GM12878 (cell line): ENCODE measurements around the gene NPDC1. TPM values are rescaled to one million over a fixed set of nuclear protein-coding genes. Genes with fewer than 3 reads are reported as not detected.

ENCODE experiments used
- ATAC-seq: fragments of 200-7000 bp; cut with Tn5 transposase; 3 replicates; pipeline ENCODE4 v1.9.1; 2020; ENCODE audit warnings: mild to moderate bottlenecking, moderate library complexity
- BruUV-seq: library from RNA; stranded (reverse); fragments of 400-500 nt; replicated peaks from 2 replicates; lab custom pipeline; 2021; lab: Mats Ljungman, UMichigan
- CTCF ChIA-PET: fragments of 300-600 bp; sonication (Branson Sonifier 250); formaldehyde crosslinking; extraction: SDS; loops from one replicate; lab custom pipeline; 2021; ENCODE audit warnings: inconsistent platforms; lab: Yijun Ruan, JAX
- POLR2A ChIA-PET: fragments of 350-600 bp; formaldehyde crosslinking; extraction: SDS; loops from one replicate; lab custom pipeline; 2021; ENCODE audit warnings: inconsistent platforms; lab: Charles Lee
- RAD21 ChIA-PET: fragments of 300-600 bp; sonication (Branson Sonifier 250); formaldehyde crosslinking; loops from one replicate; lab custom pipeline; 2023; ENCODE audit warnings: antibody characterized with exemption; ENCODE audit not compliant: unreplicated experiment; lab: Charles Lee
- SMC1A ChIA-PET: fragments of 300-600 bp; sonication (Branson Sonifier 250); formaldehyde crosslinking; loops from one replicate; lab custom pipeline; 2023; ENCODE audit not compliant: unreplicated experiment, uncharacterized antibody; lab: Charles Lee
- DNase-seq: peaks from one replicate; pipeline ENCODE4 v3.0.0-alpha.2; 2011; ENCODE audit warnings: low read depth, low spot score
- FAIRE-seq: peaks from 3 replicates; lab custom pipeline; 2011; peaks lifted over from hg19 to GRCh38; lab: Jason Lieb, UNC
- H2AFZ ChIP-seq: 2 replicates; pipeline ENCODE4 v1.6.0; 2011; ENCODE audit warnings: low read depth, low read length, control low read depth; ENCODE audit not compliant: control insufficient read depth
- H3K27ac ChIP-seq: 2 replicates; pipeline ENCODE4 v1.5.1; 2011; ENCODE audit warnings: control low read depth; ENCODE audit not compliant: control insufficient read depth, insufficient read depth
- H3K27me3 ChIP-seq, 2 experiments: replicated peaks in 1 of 2; 2 replicates each; pipeline versions ENCODE4 v1.6.0 to v1.6.1; 2011; ENCODE audit warnings: low read length in 1 of 2; ENCODE audit not compliant: control insufficient read depth in 2 of 2, insufficient read depth in 2 of 2
- H3K36me3 ChIP-seq, 2 experiments: 2 replicates each; pipeline ENCODE4 v1.5.1; 2011; ENCODE audit warnings: low read length in 1 of 2; ENCODE audit not compliant: control insufficient read depth in 2 of 2, insufficient read depth in 2 of 2
- H3K4me1 ChIP-seq: 2 replicates; pipeline ENCODE4 v1.6.1; 2011; ENCODE audit warnings: mild to moderate bottlenecking, low read length, moderate library complexity, mixed read lengths; ENCODE audit not compliant: control insufficient read depth, insufficient read depth
- H3K4me2 ChIP-seq: 2 replicates; pipeline ENCODE4 v1.6.0; 2011; ENCODE audit warnings: control low read depth; ENCODE audit not compliant: control insufficient read depth, insufficient read depth
- H3K4me3 ChIP-seq: fragments of 200-600 bp; sonication (generic); 2 replicates; pipeline ENCODE4 v1.5.1; 2016
- H3K79me2 ChIP-seq: 2 replicates; pipeline ENCODE4 v1.6.0; 2011; ENCODE audit warnings: low read length; ENCODE audit not compliant: control insufficient read depth, insufficient read depth
- H3K9ac ChIP-seq: 2 replicates; pipeline ENCODE4 v1.8.0; 2011; ENCODE audit warnings: low read length, control low read depth, mixed read lengths; ENCODE audit not compliant: control insufficient read depth, insufficient read depth
- H3K9me3 ChIP-seq: replicated peaks from 3 replicates; pipeline ENCODE4 v1.5.1; 2011; ENCODE audit warnings: mild to moderate bottlenecking, low read length; ENCODE audit not compliant: control insufficient read depth, insufficient read depth
- H4K20me1 ChIP-seq: 2 replicates; pipeline ENCODE4 v1.6.0; 2011; ENCODE audit not compliant: control insufficient read depth, insufficient read depth
- CBX5 ChIP-seq: sonication (generic); IDR thresholded peaks from 2 replicates; pipeline ENCODE4 v1.6.1; 2016; ENCODE audit warnings: low read depth, moderate library complexity, mild to moderate bottlenecking, inconsistent platforms
- CHD4 ChIP-seq: fragments of 200-600 bp; sonication (generic); IDR thresholded peaks from 2 replicates; pipeline ENCODE4 v1.6.1; 2016; ENCODE audit warnings: mild to moderate bottlenecking
- CREM ChIP-seq: IDR thresholded peaks from 2 replicates; pipeline ENCODE4 v1.6.1; 2014; ENCODE audit warnings: antibody characterized with exemption, low read depth
- HDAC6 ChIP-seq: fragments of 200-600 bp; sonication (generic); IDR thresholded peaks from one replicate; pipeline ENCODE4 v1.8.0; 2017; ENCODE audit warnings: antibody characterized with exemption; ENCODE audit not compliant: unreplicated experiment
- HDGF ChIP-seq: fragments of 450-650 bp; IDR thresholded peaks from 2 replicates; pipeline ENCODE4 v1.6.1; 2016; ENCODE audit warnings: antibody characterized with exemption
- KAT2A ChIP-seq: conservative IDR thresholded peaks from 2 replicates; pipeline ENCODE4 v1.6.1; 2011; ENCODE audit warnings: low read depth, low read length; ENCODE audit not compliant: control insufficient read depth
- NR2C1 ChIP-seq: fragments of 450-650 bp; IDR thresholded peaks from 2 replicates; pipeline ENCODE4 v1.6.1; 2017; ENCODE audit warnings: antibody characterized with exemption, mild to moderate bottlenecking, moderate library complexity
- RAD51 ChIP-seq: fragments of 450-650 bp; IDR thresholded peaks from 2 replicates; pipeline ENCODE4 v1.6.1; 2016; ENCODE audit warnings: moderate library complexity, mild to moderate bottlenecking, inconsistent platforms
- TARDBP ChIP-seq: IDR thresholded peaks from 2 replicates; pipeline ENCODE4 v1.6.1; 2016; ENCODE audit warnings: borderline replicate concordance
- WRNIP1 ChIP-seq: IDR thresholded peaks from 2 replicates; pipeline ENCODE4 v1.6.1; 2011; ENCODE audit warnings: low read depth, low read length, improper control_type of control experiment, borderline replicate concordance
- ZNF24 ChIP-seq: fragments of 450-650 bp; IDR thresholded peaks from 2 replicates; pipeline ENCODE4 v1.6.1; 2017; ENCODE audit warnings: antibody characterized with exemption, mild to moderate bottlenecking
- WGBS: methylation state at CpG from one replicate; pipeline ENCODE4 v1.1.6; 2016; ENCODE audit warnings: low lambda C conversion rate; ENCODE audit not compliant: insufficient replicate concordance, insufficient coverage; ENCODE audit errors: missing lambda C conversion rate; 5-methylcytosine and 5-hydroxymethylcytosine counted together
- in situ Hi-C: fragments of 300-500 bp; cut with MboI; formaldehyde crosslinking; loops from 9 replicates; pipeline ENCODE4 v1.14.3; 2018; ENCODE audit warnings: mixed read lengths
- intact Hi-C: fragments of 100-400 bp; cut with micrococcal nuclease; formaldehyde crosslinking; loops from one replicate; pipeline ENCODE4 v1.14.2; 2022; ENCODE audit not compliant: unreplicated experiment
- polyA plus RNA-seq, 11 experiments: library from polyadenylated mRNA; depleted of rRNA in 4 of 11; unstranded in 6 of 11; stranded (reverse) in 5 of 11; fragments of >200 nt; fragmentation: Nextera tagmentation in 4 of 11; fragmentation: Illumina TruSeq in 1 of 11; extraction: Ambion mirVana in 4 of 11; extraction: Trizol in 1 of 11; gene quantifications; 1 replicate in 1 of 11; 2 replicates in 10 of 11; pipeline versions ENCODE4 v1.2.1 to v1.2.3, GENCODE V29; 2011 to 2016; ENCODE audit warnings: inconsistent platforms in 2 of 11, missing spikeins in 2 of 11, low read depth in 1 of 11
- total RNA-seq, 4 experiments: library from RNA; depleted of rRNA in 3 of 4; stranded (reverse); fragments of >200 nt in 3 of 4; fragmentation: Illumina TruSeq in 1 of 4; extraction: Trizol in 1 of 4; gene quantifications; 2 replicates each; pipeline versions ENCODE4 v1.2.1 to v1.2.3, GENCODE V29; 2013 to 2021
- TF ChIP-seq, protein P1 (sequence below): fragments of 450-650 bp; IDR thresholded peaks from 2 replicates; pipeline ENCODE4 v1.6.1; 2018; ENCODE audit warnings: mild to moderate bottlenecking, low read depth, moderate library complexity; ENCODE audit not compliant: partially characterized antibody
- TF ChIP-seq, protein P2 (sequence below): fragments of 450-650 bp; conservative IDR thresholded peaks from 2 replicates; pipeline ENCODE4 v1.6.1; 2017; ENCODE audit warnings: mild to moderate bottlenecking, moderate library complexity

The NPDC1 gene
- total and polyA plus RNA-seq, 10 of the 15 experiments (the other 5 are each of a cell fraction or from before 2014, with no cell fraction given), result 0.04 to 1.7 (median 0.77) TPM; not detected in 2

DNA sequence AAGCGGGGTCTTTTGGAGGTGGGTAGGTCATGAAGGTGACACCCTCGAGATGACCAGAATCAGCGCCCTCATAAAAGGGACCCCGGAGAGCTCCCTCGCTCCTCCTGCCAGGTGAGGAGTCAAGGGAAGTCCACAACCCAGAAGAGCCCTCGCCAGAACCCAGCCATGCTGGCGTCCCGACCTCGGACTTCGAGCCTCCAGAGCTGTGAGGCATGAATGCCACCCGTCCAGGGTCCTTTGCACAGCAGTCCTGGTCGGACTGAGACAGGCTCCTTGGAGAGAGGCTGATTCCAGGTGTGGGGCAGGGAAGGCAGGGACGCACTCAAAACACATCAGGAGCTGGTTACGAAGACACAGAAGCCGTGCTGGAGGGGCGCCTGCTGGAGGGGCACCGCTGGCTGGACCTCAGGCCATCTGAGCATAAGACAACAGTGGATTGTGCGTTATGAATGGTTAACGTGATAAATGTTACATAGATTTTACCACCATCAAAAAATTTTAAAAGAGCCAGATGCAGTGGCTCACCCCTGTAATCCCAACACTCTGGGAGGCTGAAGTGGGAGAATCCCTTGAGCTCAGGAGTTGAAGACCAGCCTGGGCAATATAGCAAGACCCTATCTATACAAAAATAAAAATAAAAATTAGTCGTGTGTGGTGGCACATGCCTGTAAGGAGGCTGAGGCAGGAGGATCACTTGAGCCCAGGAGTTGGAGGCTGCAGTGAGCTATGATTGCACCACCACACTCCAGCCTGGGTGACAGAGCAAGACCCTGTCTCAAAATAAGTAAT is 43.9 kb downstream of the NPDC1 start:
- no peak overlapping the region for H3K4me2 ChIP-seq
- H3K9ac ChIP-seq, result no peak overlapping the region
- RAD21 ChIA-PET, result interaction anchor here (3.6 kb wide), 1 partner anchor 33 kb away, joined by 16 read pairs; no protein-coding TSS in a partner anchor

More for the DNA sequence above, 43.9 kb downstream of the NPDC1 start:
- peaks cover 0 to 6% of the 10 kb centered on the region in 2 experiments; a peak in 2 of 4 replicates for H3K27me3 ChIP-seq
- peaks cover 26% of the 10 kb centered on the region for H3K4me1 ChIP-seq
- H2AFZ ChIP-seq, result no peak overlapping the region
- in situ Hi-C loops, result no loop called here
- 72% methylated on average over 20 of the region's 20 CpGs for WGBS
- TF ChIP-seq WRNIP1, result no peak
- TF ChIP-seq NR2C1, result no peak
- no peak for TF ChIP-seq CHD4
- TF ChIP-seq KAT2A, result no peak
- TF ChIP-seq, protein P1, sequence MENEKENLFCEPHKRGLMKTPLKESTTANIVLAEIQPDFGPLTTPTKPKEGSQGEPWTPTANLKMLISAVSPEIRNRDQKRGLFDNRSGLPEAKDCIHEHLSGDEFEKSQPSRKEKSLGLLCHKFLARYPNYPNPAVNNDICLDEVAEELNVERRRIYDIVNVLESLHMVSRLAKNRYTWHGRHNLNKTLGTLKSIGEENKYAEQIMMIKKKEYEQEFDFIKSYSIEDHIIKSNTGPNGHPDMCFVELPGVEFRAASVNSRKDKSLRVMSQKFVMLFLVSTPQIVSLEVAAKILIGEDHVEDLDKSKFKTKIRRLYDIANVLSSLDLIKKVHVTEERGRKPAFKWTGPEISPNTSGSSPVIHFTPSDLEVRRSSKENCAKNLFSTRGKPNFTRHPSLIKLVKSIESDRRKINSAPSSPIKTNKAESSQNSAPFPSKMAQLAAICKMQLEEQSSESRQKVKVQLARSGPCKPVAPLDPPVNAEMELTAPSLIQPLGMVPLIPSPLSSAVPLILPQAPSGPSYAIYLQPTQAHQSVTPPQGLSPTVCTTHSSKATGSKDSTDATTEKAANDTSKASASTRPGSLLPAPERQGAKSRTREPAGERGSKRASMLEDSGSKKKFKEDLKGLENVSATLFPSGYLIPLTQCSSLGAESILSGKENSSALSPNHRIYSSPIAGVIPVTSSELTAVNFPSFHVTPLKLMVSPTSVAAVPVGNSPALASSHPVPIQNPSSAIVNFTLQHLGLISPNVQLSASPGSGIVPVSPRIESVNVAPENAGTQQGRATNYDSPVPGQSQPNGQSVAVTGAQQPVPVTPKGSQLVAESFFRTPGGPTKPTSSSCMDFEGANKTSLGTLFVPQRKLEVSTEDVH, result no peak
- TF ChIP-seq CBX5, result no peak
- TF ChIP-seq ZNF24, result no peak
- TF ChIP-seq HDGF, result no peak
- TF ChIP-seq TARDBP, result no peak
- TF ChIP-seq HDAC6, result no peak
- TF ChIP-seq, protein P2, sequence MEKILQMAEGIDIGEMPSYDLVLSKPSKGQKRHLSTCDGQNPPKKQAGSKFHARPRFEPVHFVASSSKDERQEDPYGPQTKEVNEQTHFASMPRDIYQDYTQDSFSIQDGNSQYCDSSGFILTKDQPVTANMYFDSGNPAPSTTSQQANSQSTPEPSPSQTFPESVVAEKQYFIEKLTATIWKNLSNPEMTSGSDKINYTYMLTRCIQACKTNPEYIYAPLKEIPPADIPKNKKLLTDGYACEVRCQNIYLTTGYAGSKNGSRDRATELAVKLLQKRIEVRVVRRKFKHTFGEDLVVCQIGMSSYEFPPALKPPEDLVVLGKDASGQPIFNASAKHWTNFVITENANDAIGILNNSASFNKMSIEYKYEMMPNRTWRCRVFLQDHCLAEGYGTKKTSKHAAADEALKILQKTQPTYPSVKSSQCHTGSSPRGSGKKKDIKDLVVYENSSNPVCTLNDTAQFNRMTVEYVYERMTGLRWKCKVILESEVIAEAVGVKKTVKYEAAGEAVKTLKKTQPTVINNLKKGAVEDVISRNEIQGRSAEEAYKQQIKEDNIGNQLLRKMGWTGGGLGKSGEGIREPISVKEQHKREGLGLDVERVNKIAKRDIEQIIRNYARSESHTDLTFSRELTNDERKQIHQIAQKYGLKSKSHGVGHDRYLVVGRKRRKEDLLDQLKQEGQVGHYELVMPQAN, result no peak
- TF ChIP-seq RAD51, result no peak
- no peak for TF ChIP-seq CREM
- BruUV-seq, result no TSS peak
- H3K36me3 ChIP-seq, result no peaks in the 10 kb centered on the region
- peaks cover 2% of the 10 kb centered on the region; the same call in 2 of the 3 replicates for H3K9me3 ChIP-seq
- FAIRE-seq, result no peak
- ChIA-PET SMC1A (interaction anchor here (0.6 kb wide), 1 partner anchor 191 kb away, joined by 3 read pairs; no protein-coding TSS in a partner anchor), CTCF (interaction anchor here (1.3 to 1.7 kb wide), 4 partner anchors 9 to 54 kb away, joined by 3 to 13 read pairs (median 5); partner anchors contain the start of gene PAXX), POLR2A (interaction anchor here (0.6 kb wide), 2 partner anchors 210 to 222 kb away, joined by 3 read pairs; no protein-coding TSS in a partner anchor)
- intact Hi-C loops, result no loop called here
- H4K20me1 ChIP-seq, result no peaks in the 10 kb centered on the region
- H3K4me3 ChIP-seq, result no peak overlapping the region
- no peak for DNase-seq
- no peak for ATAC-seq
- no peak overlapping the region for H3K27ac ChIP-seq
- H3K79me2 ChIP-seq, result no peaks in the 10 kb centered on the region
